Suppressor macrophage treated with lipopolysaccharide for 1 hour (primary cell): ENCODE results near the gene ALG6.
A peak's percentile ranks its signal among the peaks of the same experiment; 100 is the strongest.
"Not testable (repeated sequence)": the region's sequence is repeated elsewhere in the genome, so short reads cannot be mapped to it uniquely, and the experiment has no call there.

Experiments
- DNase-seq, 3 donors: peaks; one replicate each; pipeline ENCODE4 v3.0.0-alpha.2; 2020 to 2022

Gene ALG6

GRCh38 chr1:63418101-63418500 is 50.7 kb downstream of the ALG6 start:
- no peak for DNase-seq

GRCh38 chr1:63420746-63421145 is 53.3 kb downstream of the ALG6 start:
- DNase-seq, result not testable (repeated sequence)

GRCh38 chr1:63423649-63424048 is 56.2 kb downstream of the ALG6 start:
- no peak for DNase-seq

GRCh38 chr1:63428815-63429214 is 61.4 kb downstream of the ALG6 start:
- peak in 1 of 3 donors; percentile 10 for DNase-seq

- DNase-seq, result no peak
Observed at GRCh38 chr1:63429281-63429680, 61.9 kb downstream of the ALG6 start.

GRCh38 chr1:63435161-63435560 is 67.7 kb downstream of the ALG6 start:
- DNase-seq, result no peak

GRCh38 chr1:63442141-63442475 is 74.7 kb downstream of the ALG6 start:
- no peak for DNase-seq

- no peak for DNase-seq
Observed at GRCh38 chr1:63448731-63449246, 81.4 kb downstream of the ALG6 start.

GRCh38 chr1:63450416-63450815 is 83.0 kb downstream of the ALG6 start:
- no peak for DNase-seq

- DNase-seq, result no peak
Observed at GRCh38 chr1:63453232-63453631, 85.8 kb downstream of the ALG6 start.

- DNase-seq, result no peak
Observed at GRCh38 chr1:63454269-63454668, 86.8 kb downstream of the ALG6 start.

- peak in 1 of 3 donors; percentile 24 for DNase-seq
Observed at GRCh38 chr1:63458750-63459149, 91.3 kb downstream of the ALG6 start.

GRCh38 chr1:63461661-63462230 is 94.3 kb downstream of the ALG6 start:
- DNase-seq, result no peak

- DNase-seq, result peak; percentile 43 to 90 (median 87)
Observed at GRCh38 chr1:63463248-63463647, 95.8 kb downstream of the ALG6 start.

- DNase-seq, result no peak
Observed at GRCh38 chr1:63466181-63466580, 98.8 kb downstream of the ALG6 start.

GRCh38 chr1:63466759-63467158 is 99.3 kb downstream of the ALG6 start:
- DNase-seq, result no peak

- DNase-seq, result not testable (repeated sequence)
Observed at GRCh38 chr1:63468683-63469082, 101.3 kb downstream of the ALG6 start.

GRCh38 chr1:63475761-63476160 is 108.3 kb downstream of the ALG6 start:
- DNase-seq, result no peak

GRCh38 chr1:63480057-63480456 is 112.6 kb downstream of the ALG6 start:
- DNase-seq, result no peak

- no peak for DNase-seq
Observed at GRCh38 chr1:63486629-63487028, 119.2 kb downstream of the ALG6 start.

- no peak for DNase-seq
Observed at GRCh38 chr1:63487336-63488065, 120.1 kb downstream of the ALG6 start.
